H9 (cell line): ENCODE data around the gene ATP1A4. TPM values are rescaled to one million over a fixed set of nuclear protein-coding genes. Genes with fewer than 3 reads are reported as not detected.

Experiments used
- DNase-seq: peaks from one replicate; pipeline ENCODE4 v3.0.0-alpha.2; 2017
- H2AFZ ChIP-seq: one replicate; pipeline ENCODE4 v1.6.1; 2013; ENCODE audit warnings: mild to moderate bottlenecking, low read length, control low read depth, moderate library complexity
- H2AK5ac ChIP-seq: 2 replicates; pipeline ENCODE4 v1.6.1; 2013; ENCODE audit warnings: low read length, control low read depth, mixed read lengths; ENCODE audit not compliant: insufficient read length
- H2BK120ac ChIP-seq: one replicate; pipeline ENCODE4 v1.6.1; 2013; ENCODE audit warnings: low read depth, mild to moderate bottlenecking, low read length, control low read depth, inconsistent platforms; ENCODE audit not compliant: poor library complexity, severe bottlenecking
- H2BK12ac ChIP-seq: 2 replicates; pipeline ENCODE4 v1.6.1; 2013; ENCODE audit warnings: low read length, control low read depth, mixed read lengths, low read depth; ENCODE audit not compliant: insufficient read length
- H2BK15ac ChIP-seq: 2 replicates; pipeline ENCODE4 v1.6.1; 2013; ENCODE audit warnings: low read depth, low read length, control low read depth
- H2BK20ac ChIP-seq: one replicate; pipeline ENCODE4 v1.6.1; 2013; ENCODE audit warnings: low read depth, mild to moderate bottlenecking, low read length, control low read depth, inconsistent platforms; ENCODE audit not compliant: poor library complexity, severe bottlenecking
- H2BK5ac ChIP-seq: 2 replicates; pipeline ENCODE4 v1.6.1; 2013; ENCODE audit warnings: low read length, control low read depth, mixed read lengths; ENCODE audit not compliant: insufficient read length
- H3K14ac ChIP-seq: 2 replicates; pipeline ENCODE4 v1.6.1; 2013; ENCODE audit warnings: low read length, control low read depth; ENCODE audit not compliant: insufficient read depth
- H3K18ac ChIP-seq: 2 replicates; pipeline ENCODE4 v1.6.1; 2013; ENCODE audit warnings: low read depth, mild to moderate bottlenecking, mixed read lengths, low read length, control low read depth; ENCODE audit not compliant: insufficient read length
- H3K23ac ChIP-seq: 2 replicates; pipeline ENCODE4 v1.6.1; 2013; ENCODE audit warnings: low read length, control low read depth, mixed read lengths, low read depth; ENCODE audit not compliant: insufficient read length
- H3K23me2 ChIP-seq: 2 replicates; pipeline ENCODE4 v1.6.1; 2013; ENCODE audit warnings: low read depth, mild to moderate bottlenecking, mixed read lengths, low read length, control low read depth; ENCODE audit not compliant: insufficient read length, poor library complexity, severe bottlenecking
- H3K27ac ChIP-seq: 2 replicates; pipeline ENCODE4 v1.5.1; 2013; ENCODE audit warnings: low read length, control low read depth, mixed read lengths, low read depth; ENCODE audit not compliant: insufficient read length
- H3K27me3 ChIP-seq: 2 replicates; pipeline ENCODE4 v1.6.1; 2013; ENCODE audit warnings: low read length, control low read depth, inconsistent platforms; ENCODE audit not compliant: insufficient read depth
- H3K4ac ChIP-seq: 2 replicates; pipeline ENCODE4 v1.6.1; 2013; ENCODE audit warnings: low read depth, mild to moderate bottlenecking, control low read depth, inconsistent platforms, low read length, moderate library complexity
- H3K4me1 ChIP-seq: 2 replicates; pipeline ENCODE4 v1.6.1; 2013; ENCODE audit warnings: low read length, control low read depth, inconsistent platforms; ENCODE audit not compliant: insufficient read depth
- H3K4me2 ChIP-seq: 2 replicates; pipeline ENCODE4 v1.6.1; 2013; ENCODE audit warnings: low read length, control low read depth, mixed read lengths; ENCODE audit not compliant: insufficient read length, insufficient read depth
- H3K56ac ChIP-seq: 2 replicates; pipeline ENCODE4 v1.6.1; 2013; ENCODE audit warnings: low read depth, mild to moderate bottlenecking, mixed read lengths, low read length, control low read depth; ENCODE audit not compliant: insufficient read length
- H3K79me1 ChIP-seq: 2 replicates; pipeline ENCODE4 v1.6.1; 2013; ENCODE audit warnings: low read depth, mild to moderate bottlenecking, moderate library complexity, low read length, control low read depth, inconsistent platforms; ENCODE audit not compliant: insufficient read depth, poor library complexity, severe bottlenecking
- H3K79me2 ChIP-seq: 2 replicates; pipeline ENCODE4 v1.6.1; 2013; ENCODE audit warnings: low read length, control low read depth, inconsistent platforms; ENCODE audit not compliant: insufficient read depth
- H3K9ac ChIP-seq: 2 replicates; pipeline ENCODE4 v1.6.1; 2013; ENCODE audit warnings: low read length, control low read depth, mixed read lengths; ENCODE audit not compliant: insufficient read length; ENCODE audit errors: extremely low read depth
- H3K9me3 ChIP-seq: one replicate; pipeline ENCODE4 v1.6.1; 2013; ENCODE audit warnings: low read depth, low read length, inconsistent platforms; ENCODE audit not compliant: control insufficient read depth
- H3T11ph ChIP-seq: one replicate; pipeline ENCODE4 v1.6.1; 2013; ENCODE audit warnings: mild to moderate bottlenecking, low read length, control low read depth, inconsistent platforms
- H4K20me1 ChIP-seq: one replicate; pipeline ENCODE4 v1.6.1; 2013; ENCODE audit not compliant: control insufficient read depth, insufficient read length, insufficient read depth
- H4K5ac ChIP-seq: 2 replicates; pipeline ENCODE4 v1.6.1; 2013; ENCODE audit warnings: low read depth, mild to moderate bottlenecking, mixed read lengths, low read length, control low read depth; ENCODE audit not compliant: insufficient read length
- H4K8ac ChIP-seq: replicated peaks from 2 replicates; pipeline ENCODE4 v1.6.1; 2013; ENCODE audit warnings: low read length, control low read depth, mixed read lengths, low read depth; ENCODE audit not compliant: insufficient read length
- H4K91ac ChIP-seq: 2 replicates; pipeline ENCODE4 v1.6.1; 2013; ENCODE audit warnings: low read depth, mild to moderate bottlenecking, moderate library complexity, mixed read lengths, low read length, control low read depth; ENCODE audit not compliant: insufficient read length
- H3K27ac Mint-ChIP-seq, 3 experiments: 2 replicates in 2 of 3; 3 replicates in 1 of 3; pipeline ENCODE4 v1.8.0; 2020 to 2021; ENCODE audit warnings: mixed read lengths in 3 of 3, mild to moderate bottlenecking in 1 of 3, moderate library complexity in 1 of 3
- H3K27me3 Mint-ChIP-seq: 2 replicates; pipeline ENCODE4 v1.8.0; 2021; ENCODE audit warnings: low read depth, mild to moderate bottlenecking, moderate library complexity, mixed read lengths
- H3K36me3 Mint-ChIP-seq, 3 experiments: 2 replicates in 2 of 3; 3 replicates in 1 of 3; pipeline ENCODE4 v1.8.0; 2020 to 2021; ENCODE audit warnings: low read depth in 3 of 3, mixed read lengths in 3 of 3; ENCODE audit not compliant: insufficient read depth in 1 of 3
- H3K4me1 Mint-ChIP-seq, 2 experiments: 2 replicates each; pipeline ENCODE4 v1.8.0; 2020; ENCODE audit warnings: mixed read lengths in 2 of 2
- H3K4me3 Mint-ChIP-seq, 2 experiments: 2 replicates in 1 of 2; 3 replicates in 1 of 2; pipeline ENCODE4 v1.8.0; 2020 to 2021; ENCODE audit warnings: mild to moderate bottlenecking in 2 of 2, mixed read lengths in 2 of 2, moderate library complexity in 1 of 2
- H3K9me3 Mint-ChIP-seq, 2 experiments: 2 replicates in 1 of 2; 3 replicates in 1 of 2; pipeline ENCODE4 v1.8.0; 2020; ENCODE audit warnings: mild to moderate bottlenecking in 2 of 2, mixed read lengths in 2 of 2, moderate library complexity in 1 of 2
- WGBS: extraction: QIAGEN DNeasy Blood & Tissue Kit; methylation state at CpG from one replicate; pipeline ENCODE4 v1.1.7; 2013; ENCODE audit warnings: missing lambda C conversion rate, low lambda C conversion rate, mixed read lengths; ENCODE audit not compliant: insufficient read length; ENCODE audit errors: extremely low coverage; 5-methylcytosine and 5-hydroxymethylcytosine counted together
- total RNA-seq: library from RNA; stranded (reverse); gene quantifications from 2 replicates; pipeline ENCODE4 v1.2.1, GENCODE V29; 2021
- TF ChIP-seq, protein P1 (sequence below): fragments of 200-600 bp; sonication (generic); conservative IDR thresholded peaks from 3 replicates; pipeline ENCODE4 v1.8.0; 2021; ENCODE audit warnings: antibody characterized with exemption, mild to moderate bottlenecking

ATP1A4 gene
- total RNA-seq, 1 experiment from 2014 or later = 0.20 TPM

DNA sequence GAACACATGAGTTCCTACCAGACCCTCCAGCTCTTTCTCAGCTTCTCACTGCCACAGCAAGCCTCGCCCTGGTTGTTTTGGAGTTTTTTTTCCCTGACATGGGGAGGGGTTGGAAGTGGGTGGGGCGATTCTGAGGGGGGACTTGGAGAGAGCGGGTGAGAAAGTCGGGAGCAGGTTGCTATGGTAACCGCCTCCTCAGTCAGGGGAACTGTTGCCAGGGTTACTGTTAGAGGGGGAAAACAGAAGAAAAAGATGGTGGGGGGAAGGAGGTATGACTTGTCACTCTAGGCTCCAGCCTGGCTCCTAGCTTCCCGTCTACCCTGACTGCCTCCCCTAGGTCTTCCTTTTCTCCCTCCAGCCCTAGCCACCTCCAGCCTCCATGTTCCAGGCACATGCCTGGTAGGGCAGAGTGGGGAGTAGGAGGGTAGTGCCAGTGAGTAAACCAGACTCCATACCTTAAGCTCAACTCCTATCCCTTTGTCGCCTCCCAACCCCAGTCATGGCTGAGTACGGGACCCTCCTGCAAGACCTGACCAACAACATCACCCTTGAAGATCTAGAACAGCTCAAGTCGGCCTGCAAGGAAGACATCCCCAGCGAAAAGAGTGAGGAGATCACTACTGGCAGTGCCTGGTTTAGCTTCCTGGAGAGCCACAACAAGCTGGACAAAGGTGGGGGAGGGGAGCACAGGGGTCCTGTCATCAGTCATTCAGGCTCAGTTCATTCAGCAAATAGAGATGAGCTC lies 59.8 kb downstream of the ATP1A4 start:
- TF ChIP-seq, protein P1, sequence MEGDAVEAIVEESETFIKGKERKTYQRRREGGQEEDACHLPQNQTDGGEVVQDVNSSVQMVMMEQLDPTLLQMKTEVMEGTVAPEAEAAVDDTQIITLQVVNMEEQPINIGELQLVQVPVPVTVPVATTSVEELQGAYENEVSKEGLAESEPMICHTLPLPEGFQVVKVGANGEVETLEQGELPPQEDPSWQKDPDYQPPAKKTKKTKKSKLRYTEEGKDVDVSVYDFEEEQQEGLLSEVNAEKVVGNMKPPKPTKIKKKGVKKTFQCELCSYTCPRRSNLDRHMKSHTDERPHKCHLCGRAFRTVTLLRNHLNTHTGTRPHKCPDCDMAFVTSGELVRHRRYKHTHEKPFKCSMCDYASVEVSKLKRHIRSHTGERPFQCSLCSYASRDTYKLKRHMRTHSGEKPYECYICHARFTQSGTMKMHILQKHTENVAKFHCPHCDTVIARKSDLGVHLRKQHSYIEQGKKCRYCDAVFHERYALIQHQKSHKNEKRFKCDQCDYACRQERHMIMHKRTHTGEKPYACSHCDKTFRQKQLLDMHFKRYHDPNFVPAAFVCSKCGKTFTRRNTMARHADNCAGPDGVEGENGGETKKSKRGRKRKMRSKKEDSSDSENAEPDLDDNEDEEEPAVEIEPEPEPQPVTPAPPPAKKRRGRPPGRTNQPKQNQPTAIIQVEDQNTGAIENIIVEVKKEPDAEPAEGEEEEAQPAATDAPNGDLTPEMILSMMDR = no peak
- no peak overlapping the region for H3K23ac ChIP-seq
- no peak overlapping the region for H3K4ac ChIP-seq
- no peak overlapping the region for H4K8ac ChIP-seq
- Mint-ChIP-seq H3K27ac (peak overlapping the region in 2 of 3 experiments; percentile 28 to 89; a peak in 3 of 7 replicates), H3K4me1 (peaks cover 60% of the 10 kb centered on the region in 2 experiments), H3K4me3 (no peak overlapping the region), H3K27me3 (no peaks in the 10 kb centered on the region), H3K9me3 (no peaks in the 10 kb centered on the region; a peak in 1 of 5 replicates), H3K36me3 (peaks cover 35 to 89% (median 52%) of the 10 kb centered on the region in 3 experiments)
- no peaks in the 10 kb centered on the region for H3K79me2 ChIP-seq
- no peak overlapping the region for H3K27ac ChIP-seq
- H4K5ac ChIP-seq = no peak overlapping the region
- H2AK5ac ChIP-seq = no peak overlapping the region
- no peaks in the 10 kb centered on the region for H4K20me1 ChIP-seq
- peaks cover 16% of the 10 kb centered on the region; the same call in 1 of the 2 replicates for H3K4me1 ChIP-seq
- H2BK5ac ChIP-seq = no peak overlapping the region
- no peak overlapping the region for H2BK15ac ChIP-seq
- H3K79me1 ChIP-seq = no peaks in the 10 kb centered on the region
- H3K23me2 ChIP-seq = peaks cover under 1% of the 10 kb centered on the region
- no peak overlapping the region for H3K56ac ChIP-seq
- H3K4me2 ChIP-seq = no peak overlapping the region
- H4K91ac ChIP-seq = no peak overlapping the region
- H3K9ac ChIP-seq = no peak overlapping the region
- H2BK20ac ChIP-seq = no peak overlapping the region
- no CpG with 5 or more reads among the region's 10 CpGs for WGBS
- no peak overlapping the region for H3K14ac ChIP-seq
- DNase-seq = no peak
- no peak overlapping the region for H3K18ac ChIP-seq
- no peaks in the 10 kb centered on the region for H3K9me3 ChIP-seq
- no peak overlapping the region for H2AFZ ChIP-seq
- H2BK120ac ChIP-seq = no peak overlapping the region
- H3K27me3 ChIP-seq = no peaks in the 10 kb centered on the region
- H2BK12ac ChIP-seq = no peak overlapping the region
- H3T11ph ChIP-seq = no peak overlapping the region
